GM19455 (cell line): ENCODE data around the gene CPHXL.

Experiments used
- ATAC-seq: cut with Tn5 transposase; IDR thresholded peaks from one replicate; pipeline ENCODE4 v1.9.1; 2021; ENCODE audit not compliant: unreplicated experiment

The CPHXL gene

DNA sequence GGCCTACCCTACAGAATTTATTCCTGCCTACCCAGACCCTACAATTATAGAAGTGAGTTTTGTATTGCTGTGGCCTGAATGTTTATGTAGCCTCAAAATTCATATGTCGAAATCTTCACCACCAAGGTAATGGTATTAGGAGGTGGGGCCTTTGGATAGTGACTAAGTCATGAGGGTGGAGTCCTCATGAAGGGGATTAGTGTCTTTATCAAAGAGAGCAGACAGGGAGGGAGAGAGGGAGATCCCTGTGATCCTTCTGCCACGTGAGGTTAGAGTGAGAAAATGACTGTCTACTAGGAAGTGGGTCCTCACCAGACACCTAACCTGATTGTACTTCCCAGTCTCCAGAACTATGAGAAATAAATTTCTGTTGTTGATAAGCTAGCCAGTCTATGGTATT, 24.0 kb downstream of the CPHXL start:
- ATAC-seq: no peak

- no peak for ATAC-seq
Observed at GRCh38 chr16:75701361-75701760, 24.9 kb downstream of the CPHXL start, which contains the start of gene DUXB. Gene DUXB, minus strand, starts transcription at chr16:75701461. Its CDS starts 43 bp downstream, at chr16:75701418.

DNA sequence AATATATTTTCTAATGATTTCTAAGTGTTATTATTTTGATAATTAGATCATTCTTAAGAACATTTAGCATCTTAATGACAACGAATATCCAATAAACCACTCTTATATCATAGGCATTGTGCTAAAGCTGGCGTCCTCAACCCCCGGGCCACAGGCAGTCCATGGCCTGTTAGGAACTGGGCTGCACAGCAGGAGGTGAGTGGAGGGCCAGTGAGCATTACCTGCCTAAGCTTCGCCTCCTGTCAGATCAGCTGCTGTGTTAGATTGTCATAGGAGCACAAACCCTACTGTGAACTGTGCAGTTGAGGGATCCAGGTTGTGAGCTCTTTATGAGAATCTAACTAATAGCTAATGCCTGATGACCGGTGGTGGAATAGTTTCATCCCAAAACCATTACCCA, 28.7 kb downstream of the CPHXL start:
- no peak for ATAC-seq

- ATAC-seq: no peak
Observed at GRCh38 chr16:75695708-75696107, 30.6 kb downstream of the CPHXL start.

DNA sequence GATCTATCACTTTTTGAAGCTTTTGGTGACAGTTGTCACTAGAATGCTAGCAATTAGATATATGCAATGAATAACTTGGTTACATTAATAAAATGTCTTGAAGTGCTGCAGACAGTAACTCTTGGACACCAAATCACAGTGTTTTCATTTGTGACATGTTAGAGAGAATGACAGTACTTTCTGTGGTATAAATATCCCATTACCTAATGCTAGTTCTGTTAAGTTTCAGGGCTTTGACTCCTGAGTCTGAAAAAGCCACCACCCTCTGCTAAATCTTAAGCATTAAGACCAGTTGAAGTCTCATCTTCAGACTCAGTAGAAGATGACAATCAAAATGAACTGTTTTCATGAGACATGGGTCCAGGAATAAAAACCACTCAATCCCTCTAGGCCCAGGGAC, 38.9 kb downstream of the CPHXL start:
- no peak for ATAC-seq

GRCh38 chr16:75682308-75682707, 44.0 kb downstream of the CPHXL start:
- no peak for ATAC-seq

DNA sequence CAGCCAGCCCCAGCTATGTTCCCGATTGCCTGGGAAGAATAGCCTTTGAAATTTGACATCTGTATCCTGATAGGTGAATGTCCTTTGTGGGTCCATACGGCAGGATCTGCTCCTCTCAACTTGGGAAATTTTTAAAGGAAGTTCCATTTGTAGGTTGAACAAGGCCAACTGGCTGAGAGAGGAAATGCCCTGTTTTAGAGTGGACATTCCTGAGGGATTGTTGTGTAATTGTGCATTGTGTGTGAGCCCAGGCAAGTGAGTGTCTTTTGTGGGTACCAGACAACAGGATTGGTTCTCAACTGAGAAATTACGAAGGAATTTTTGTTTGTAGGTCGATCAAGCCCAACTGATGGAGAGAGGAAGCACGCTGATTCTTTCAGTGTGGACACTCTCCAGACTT, 46.9 kb downstream of the CPHXL start:
- no peak for ATAC-seq

DNA sequence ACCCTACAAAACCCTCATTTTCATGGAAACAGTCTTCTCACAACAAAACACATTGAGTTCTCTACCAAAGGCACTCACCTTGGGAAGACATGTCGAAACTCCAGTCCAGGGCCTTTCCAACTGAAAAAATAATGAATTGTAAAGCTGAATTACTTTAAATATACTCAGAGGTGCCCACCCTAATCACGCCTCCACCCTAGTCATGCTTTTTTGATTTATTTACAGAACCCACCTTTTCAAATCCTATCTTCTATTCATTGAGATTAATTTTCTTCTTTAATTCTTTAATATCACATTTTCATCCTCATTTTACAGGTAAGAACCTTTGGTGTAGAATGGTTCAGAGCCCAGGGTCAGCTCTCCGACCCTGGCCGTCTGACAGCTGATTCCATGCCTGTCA, 49.4 kb downstream of the CPHXL start, which contains the start of gene CPHXL2:
Gene CPHXL2 (minus strand): TSS at position 101 of the 400 bp plus-strand sequence. CDS start 10 bp downstream, at position 91.
- ATAC-seq: no peak

- ATAC-seq: no peak
Observed at GRCh38 chr16:75667503-75667902, 58.8 kb downstream of the CPHXL start.
